HG02798 (cell line): Measurements from ENCODE around the gene ZNF420.
A peak's percentile ranks its signal among the peaks of the same experiment; 100 is the strongest.

ENCODE experiments used
- ATAC-seq: cut with Tn5 transposase; IDR thresholded peaks from one replicate; pipeline ENCODE4 v1.9.1; 2021; ENCODE audit warnings: mild to moderate bottlenecking; ENCODE audit not compliant: unreplicated experiment, poor library complexity

Gene ZNF420

DNA sequence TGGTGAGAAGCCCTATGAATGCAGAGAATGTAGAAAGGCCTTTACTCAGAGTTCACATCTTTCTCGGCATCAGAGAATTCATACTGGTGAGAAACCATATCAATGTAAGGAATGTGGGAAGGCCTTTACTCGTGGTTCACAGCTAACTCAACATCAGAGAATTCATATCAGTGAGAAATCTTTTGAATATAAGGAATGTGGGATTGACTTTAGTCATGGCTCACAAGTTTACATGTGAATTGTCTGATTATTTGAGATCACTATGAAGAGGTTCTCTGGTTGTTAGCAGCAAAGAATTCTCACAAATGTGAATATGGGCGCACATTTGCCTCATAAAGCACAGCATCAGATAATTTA lies 50.6 kb downstream of the ZNF420 start:
- no peak for ATAC-seq

GRCh38 chr19:37136111-37136510 lies 57.9 kb downstream of the ZNF420 start:
- ATAC-seq, result no peak

GRCh38 chr19:37148214-37148613 lies 70.0 kb downstream of the ZNF420 start:
- no peak for ATAC-seq

GRCh38 chr19:37160153-37160552 lies 81.9 kb downstream of the ZNF420 start:
- no peak for ATAC-seq

- no peak for ATAC-seq
Measured at GRCh38 chr19:37165635-37166034, 87.4 kb downstream of the ZNF420 start.

- peak; percentile 99 for ATAC-seq
Measured at GRCh38 chr19:37172368-37173366, 94.4 kb downstream of the ZNF420 start, which contains the start of gene ZNF585A. TSS of gene ZNF585A (minus strand) at chr19:37172695. CDS start at chr19:37169910, 2,785 bp downstream.
